ENCODE data around the gene CFAP92.

- TF ChIP-seq CTCF (conservative IDR thresholded peaks at IDR 0.05) (no peak), ZFX (IDR thresholded peaks at IDR 0.05) (no peak)
Observed at GRCh38 chr3:128970740-128971047, 23.2 kb downstream of the CFAP92 start.
